Pons (tissue), 1 donor: ENCODE results near the gene SDC4.
A peak's percentile ranks its signal among the peaks of the same experiment; 100 is the strongest.

Experiments
- DNase-seq: peaks from one replicate; pipeline ENCODE4 v3.0.0-alpha.2; 2016; ENCODE audit warnings: low spot score

SDC4 gene

GRCh38 chr20:45347936-45348778, at the start of gene SDC4:
Gene SDC4 (minus strand): TSS chr20:45348424. CDS start chr20:45348384, 40 bp downstream.
- DNase-seq = no peak

- DNase-seq = no peak
Observed at GRCh38 chr20:45395114-45395415, 46.8 kb upstream of the SDC4 start.

GRCh38 chr20:45394221-45395113, 46.2 kb upstream of the SDC4 start:
- DNase-seq = no peak

GRCh38 chr20:45392733-45393132, 44.5 kb upstream of the SDC4 start:
- peak; percentile 77 for DNase-seq

- no peak for DNase-seq
Observed at GRCh38 chr20:45391559-45391958, 43.3 kb upstream of the SDC4 start.

GRCh38 chr20:45390931-45391330, 42.7 kb upstream of the SDC4 start:
- DNase-seq = no peak

- no peak for DNase-seq
Observed at GRCh38 chr20:45387274-45387673, 39.0 kb upstream of the SDC4 start.

GRCh38 chr20:45378191-45378590, 30.0 kb upstream of the SDC4 start, which contains the start of gene TP53TG5:
Gene TP53TG5 (minus strand): TSS chr20:45378325. CDS start chr20:45378236, 89 bp downstream.
- peak; percentile 90 for DNase-seq

GRCh38 chr20:45377269-45377668, 29.0 kb upstream of the SDC4 start:
- no peak for DNase-seq

GRCh38 chr20:45374966-45375365, 26.7 kb upstream of the SDC4 start:
- DNase-seq = no peak

GRCh38 chr20:45374101-45374467, 25.9 kb upstream of the SDC4 start:
- DNase-seq = no peak

- DNase-seq = peak; percentile 94
Observed at GRCh38 chr20:45373353-45374100, 25.3 kb upstream of the SDC4 start.

GRCh38 chr20:45372646-45373352, 24.6 kb upstream of the SDC4 start:
- DNase-seq = peak; percentile 69

GRCh38 chr20:45372241-45372640, 24.0 kb upstream of the SDC4 start:
- no peak for DNase-seq

- DNase-seq = no peak
Observed at GRCh38 chr20:45370571-45371160, 22.4 kb upstream of the SDC4 start.

GRCh38 chr20:45368221-45368980, 20.2 kb upstream of the SDC4 start:
- DNase-seq = peak; percentile 73

- DNase-seq = no peak
Observed at GRCh38 chr20:45367126-45367525, 18.9 kb upstream of the SDC4 start.

GRCh38 chr20:45366631-45367030, 18.4 kb upstream of the SDC4 start:
- no peak for DNase-seq

- DNase-seq = no peak
Observed at GRCh38 chr20:45366192-45366591, 18.0 kb upstream of the SDC4 start.

- no peak for DNase-seq
Observed at GRCh38 chr20:45365444-45365970, 17.3 kb upstream of the SDC4 start.
